GM19452 (cell line): ENCODE data around the gene CMSS1.

ENCODE experiments used
- ATAC-seq: cut with Tn5 transposase; IDR thresholded peaks from one replicate; pipeline ENCODE4 v1.9.1; 2021; ENCODE audit not compliant: unreplicated experiment

Gene CMSS1

GRCh38 chr3:99978221-99978620, 160.6 kb downstream of the CMSS1 start:
- ATAC-seq, result no peak

- ATAC-seq, result no peak
Observed at GRCh38 chr3:99980606-99981005, 162.9 kb downstream of the CMSS1 start.

DNA sequence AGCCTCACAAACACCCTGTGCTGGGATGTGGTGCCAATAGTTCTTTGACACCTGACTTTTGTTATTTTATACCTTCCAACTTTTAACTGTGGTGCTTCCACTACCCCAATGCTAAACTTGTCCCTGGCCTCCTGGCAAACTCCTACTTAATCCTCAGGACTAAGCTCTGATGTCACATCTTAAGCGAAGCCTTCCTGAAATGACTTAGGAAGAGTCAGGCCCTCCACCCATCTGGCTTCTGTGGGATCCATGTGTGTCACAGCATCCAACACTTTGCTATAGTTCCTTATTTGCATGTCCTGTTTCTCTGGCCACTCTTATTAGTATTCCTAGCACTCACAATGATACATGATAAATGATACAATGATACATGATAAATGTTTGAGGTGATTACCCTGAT, 163.5 kb downstream of the CMSS1 start:
- ATAC-seq, result no peak

DNA sequence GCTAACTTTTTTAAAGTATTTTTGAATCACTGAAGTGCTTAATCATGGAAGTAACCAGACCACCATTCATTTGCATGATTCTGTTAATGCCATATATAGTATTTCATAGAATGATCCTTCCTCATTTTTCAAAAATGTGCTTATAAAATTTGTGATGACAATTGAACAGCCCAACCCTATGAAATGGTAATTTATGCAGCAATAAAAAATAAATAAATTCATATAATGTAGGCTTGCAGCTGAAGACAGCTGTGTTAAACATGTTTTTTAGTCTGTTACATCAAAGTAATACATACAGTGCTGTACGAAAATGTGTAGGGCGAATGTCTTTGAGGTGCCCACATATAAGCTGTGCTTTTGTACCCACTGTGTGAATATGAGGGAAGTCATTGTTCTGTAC, 165.0 kb downstream of the CMSS1 start:
- ATAC-seq, result no peak

- ATAC-seq, result no peak
Observed at GRCh38 chr3:99984139-99984538, 166.5 kb downstream of the CMSS1 start.

DNA sequence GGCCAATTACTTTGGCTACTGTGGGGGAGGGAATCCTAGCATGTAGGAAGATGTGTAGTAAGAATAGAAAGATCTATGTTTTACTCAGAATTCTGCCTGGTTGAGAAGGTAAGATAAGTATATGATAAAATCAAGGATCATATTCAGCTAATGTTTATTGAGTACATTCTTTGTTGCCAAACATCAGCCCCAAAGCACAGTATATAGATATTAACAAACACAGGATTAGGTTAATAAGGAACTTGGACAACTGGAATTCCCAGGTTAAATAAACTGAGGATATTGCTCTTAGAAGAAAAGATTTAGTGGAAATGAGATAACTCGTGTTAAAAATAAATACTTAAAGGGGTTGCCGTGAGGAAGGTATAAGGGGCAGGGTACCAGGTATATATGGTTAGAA, 167.0 kb downstream of the CMSS1 start:
- no peak for ATAC-seq

DNA sequence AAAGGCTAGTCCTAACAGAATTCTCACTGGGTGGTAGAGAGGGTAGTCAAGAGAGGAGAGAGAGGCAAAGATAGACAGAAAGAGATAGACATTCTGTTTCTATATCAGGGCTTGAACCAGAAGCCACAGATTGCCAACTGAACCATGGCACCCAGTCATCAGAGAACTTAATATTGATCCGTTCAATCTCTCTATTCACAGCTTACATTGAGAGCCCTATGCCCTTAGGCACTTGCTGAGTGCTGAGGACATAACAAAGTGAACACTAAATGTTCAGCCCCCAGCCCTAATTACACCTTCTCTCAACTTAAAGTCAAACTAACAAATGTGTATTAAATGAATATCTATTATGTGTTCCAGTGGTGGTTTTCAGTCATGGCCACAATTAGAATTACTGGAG, 172.5 kb downstream of the CMSS1 start:
- ATAC-seq, result no peak

DNA sequence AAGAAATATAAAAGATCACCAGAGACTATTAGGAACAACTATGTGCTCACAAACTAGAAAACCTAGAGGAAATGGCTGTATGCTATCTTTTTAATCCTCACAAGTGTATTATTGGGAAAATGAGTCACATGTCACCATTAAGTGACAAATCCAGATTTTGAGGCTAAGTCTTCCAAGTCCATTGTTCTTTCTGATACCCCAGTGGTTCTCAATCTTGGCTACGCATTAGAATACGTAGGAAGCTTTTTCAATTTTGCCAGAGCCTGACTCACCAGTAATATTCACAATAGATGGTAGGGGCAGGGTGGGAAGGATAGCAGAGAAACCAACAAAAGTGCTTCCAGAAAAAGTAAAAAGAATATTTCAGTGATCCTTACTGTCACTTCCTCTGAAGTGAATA, 179.6 kb downstream of the CMSS1 start:
- no peak for ATAC-seq

DNA sequence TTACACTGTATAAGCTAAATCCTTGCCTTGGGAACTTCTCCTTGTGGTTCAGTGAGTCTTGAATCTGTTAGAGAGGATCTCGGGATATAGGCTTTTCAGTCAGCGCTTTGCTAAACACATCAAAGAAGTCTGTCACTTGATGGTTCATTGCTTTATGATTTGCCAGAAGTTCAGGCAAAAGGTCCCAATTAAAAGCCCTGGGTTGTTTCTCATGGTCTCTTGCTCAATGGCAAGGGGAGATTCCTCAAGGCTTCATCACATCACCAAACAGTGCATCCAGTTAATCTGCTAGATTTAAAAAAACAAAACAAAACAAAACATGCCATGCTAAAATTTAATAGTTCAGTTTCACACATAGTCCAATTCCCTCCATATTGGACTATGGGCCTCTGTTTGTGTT, 181.9 kb downstream of the CMSS1 start:
- ATAC-seq, result no peak

- ATAC-seq, result no peak
Observed at GRCh38 chr3:100001083-100001482, 183.4 kb downstream of the CMSS1 start.

DNA sequence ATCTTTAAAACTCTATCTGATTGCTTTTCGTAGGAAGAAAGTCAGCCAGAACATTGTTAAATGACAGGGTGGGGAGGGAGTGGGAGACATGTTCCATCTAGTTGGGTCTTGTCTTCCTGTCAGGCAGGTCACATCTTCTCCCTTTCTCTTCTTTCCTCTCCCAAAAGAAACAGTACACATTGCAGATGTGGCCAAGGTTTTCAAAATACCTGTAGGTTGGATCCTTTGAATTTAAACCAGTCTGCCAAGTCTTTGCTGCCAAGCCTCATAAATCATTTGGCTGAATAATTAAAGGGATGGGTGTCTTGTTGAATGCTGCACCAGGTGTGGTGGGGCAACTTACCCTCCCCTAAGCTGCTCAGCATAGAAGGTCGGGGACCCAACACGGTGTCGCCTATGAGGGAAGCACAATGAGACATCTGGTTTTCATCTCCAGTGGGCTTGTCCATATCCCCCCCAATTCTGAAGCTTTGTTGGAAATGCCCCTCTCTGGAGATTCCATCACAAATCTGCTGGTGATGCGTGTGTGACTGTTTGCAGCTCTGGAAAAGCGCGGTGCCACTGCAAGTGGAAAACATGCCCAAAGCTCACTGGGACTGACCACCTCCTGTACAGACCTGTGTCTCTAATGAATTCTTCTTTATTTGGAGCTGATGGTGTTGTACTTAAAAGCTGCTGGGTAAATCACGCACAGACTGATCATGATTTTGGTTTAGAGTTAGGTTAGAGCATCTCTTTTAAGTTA, 184.0 kb downstream of the CMSS1 start:
- ATAC-seq, result no peak

DNA sequence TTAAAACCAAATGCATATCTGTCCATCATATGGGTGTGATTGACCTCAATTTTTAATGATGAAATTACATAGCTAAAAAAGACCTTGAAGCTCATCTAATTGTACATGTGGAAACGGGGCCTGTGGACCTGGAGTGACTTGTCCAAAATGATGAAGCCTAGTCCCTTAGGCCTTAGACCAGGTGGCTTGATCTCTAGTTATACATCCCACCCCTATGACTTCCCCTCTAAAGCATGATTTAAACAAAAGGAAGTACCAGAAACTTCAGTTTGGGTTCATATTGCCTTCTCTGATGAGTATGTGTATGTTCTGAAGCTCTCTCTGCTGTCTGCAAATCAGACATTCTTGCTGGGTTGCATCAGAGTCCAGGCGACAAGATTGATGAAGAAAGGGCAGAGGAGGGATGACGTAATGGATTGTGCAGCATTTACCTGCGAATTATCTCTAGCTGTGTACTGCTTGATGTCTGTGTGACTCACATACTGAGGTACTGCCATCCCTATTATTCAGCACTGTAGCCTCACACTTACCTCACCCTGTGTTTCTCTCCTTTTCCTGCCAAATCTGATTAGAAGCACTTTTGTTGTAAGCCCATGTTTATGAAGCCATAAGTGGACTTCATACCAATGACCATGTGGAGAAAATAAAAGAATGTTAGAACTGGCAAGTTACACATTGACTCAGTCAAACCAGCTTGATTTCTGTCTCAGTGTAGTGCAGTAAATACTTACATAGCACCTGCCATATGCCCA, 185.1 kb downstream of the CMSS1 start:
- no peak for ATAC-seq

DNA sequence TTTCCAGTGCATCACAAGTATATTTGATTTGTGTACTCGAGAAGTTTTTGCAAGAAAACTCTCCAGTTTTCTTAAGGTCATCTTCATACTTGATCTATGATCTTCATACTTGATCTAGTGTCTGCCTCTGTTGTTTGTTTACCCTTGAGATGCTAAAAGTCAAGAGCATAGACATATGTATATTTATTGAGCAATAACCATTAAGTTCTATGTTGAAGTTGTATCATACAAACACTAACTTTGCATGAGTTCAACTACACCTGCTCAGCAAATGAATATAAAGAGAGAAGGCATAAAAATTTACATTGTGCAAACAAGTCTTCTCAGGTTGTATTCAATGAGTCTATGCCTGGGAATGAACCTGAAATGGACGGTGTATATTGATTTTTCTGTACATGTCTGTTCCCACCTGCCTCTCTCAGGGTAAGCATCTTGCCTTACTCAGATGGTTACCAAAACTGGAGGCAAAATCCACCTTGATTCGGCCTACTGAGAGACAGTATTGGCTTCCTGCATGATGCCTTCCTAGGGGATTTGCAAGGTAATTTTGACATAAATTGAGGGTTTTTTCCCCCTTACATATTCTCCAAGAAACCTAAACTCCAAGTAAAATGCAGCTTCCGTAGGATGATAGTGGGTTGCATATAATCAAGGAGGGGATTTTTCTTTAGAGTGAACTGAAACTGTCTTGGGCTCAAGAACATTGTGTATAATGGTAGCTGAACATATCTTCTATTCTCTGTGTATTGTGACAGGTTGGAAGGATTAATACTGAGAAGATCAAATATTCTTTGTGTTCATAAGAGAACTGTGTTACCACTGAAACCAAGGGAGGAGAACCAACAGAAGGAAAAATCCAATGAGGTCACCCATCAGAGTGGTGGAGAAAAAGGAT, 186.2 kb downstream of the CMSS1 start:
- ATAC-seq, result no peak

DNA sequence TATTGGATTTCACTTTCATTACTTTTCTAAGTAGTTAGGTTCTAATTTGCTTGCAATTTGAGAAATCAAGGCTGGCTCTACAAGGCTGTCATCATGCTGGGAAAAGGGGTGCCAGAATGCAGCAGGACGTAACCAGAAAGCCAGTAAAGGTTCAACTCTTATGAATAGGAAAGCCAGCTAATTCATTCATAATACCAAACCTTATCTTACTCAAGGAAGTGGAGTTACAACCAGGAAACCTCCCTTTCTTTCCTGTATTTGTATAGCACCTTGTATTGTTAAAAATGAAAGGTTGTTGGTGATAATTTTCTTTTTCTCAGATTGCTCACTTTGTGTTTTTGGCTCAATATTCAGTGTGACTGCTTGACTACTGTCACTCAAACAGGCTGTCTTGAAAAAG, 187.3 kb downstream of the CMSS1 start:
- no peak for ATAC-seq

DNA sequence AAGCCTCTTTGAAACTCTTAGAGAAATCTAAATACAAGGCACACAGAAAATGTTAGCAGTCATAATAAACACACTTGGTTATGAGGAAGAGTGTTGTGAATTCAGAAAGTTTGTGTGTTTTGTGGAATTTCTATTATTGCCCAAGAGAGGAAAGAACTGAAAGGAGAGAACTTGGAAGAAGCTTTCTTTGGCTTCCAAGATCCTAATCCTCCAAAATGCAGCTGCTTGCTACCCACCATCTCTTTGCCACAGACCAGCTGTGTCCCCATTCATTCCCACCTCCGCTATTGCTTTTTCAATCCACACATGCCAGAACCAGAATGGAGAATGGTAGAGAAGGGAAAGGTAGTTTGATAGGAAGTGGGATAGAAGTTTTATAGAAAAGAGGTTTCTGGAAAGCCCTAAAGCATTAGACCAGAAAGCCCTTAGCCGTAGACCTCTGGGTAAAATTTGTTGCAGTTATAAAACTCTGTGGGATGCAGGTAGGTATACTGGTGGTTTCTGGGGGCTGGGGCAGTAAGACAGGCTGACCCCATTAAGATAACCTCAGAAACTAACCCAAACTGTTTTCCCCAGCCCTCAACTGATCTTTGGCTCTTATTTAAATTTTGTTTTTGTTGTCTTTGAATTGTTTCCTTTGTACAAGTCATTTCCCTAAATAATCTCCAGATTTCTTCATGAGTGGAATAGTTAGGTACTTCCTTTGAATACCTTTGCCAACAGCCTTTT, 188.2 kb downstream of the CMSS1 start:
- no peak for ATAC-seq

- ATAC-seq, result no peak
Observed at GRCh38 chr3:100006570-100007271, 189.1 kb downstream of the CMSS1 start.

- ATAC-seq, result no peak
Observed at GRCh38 chr3:100007313-100007712, 189.7 kb downstream of the CMSS1 start.

DNA sequence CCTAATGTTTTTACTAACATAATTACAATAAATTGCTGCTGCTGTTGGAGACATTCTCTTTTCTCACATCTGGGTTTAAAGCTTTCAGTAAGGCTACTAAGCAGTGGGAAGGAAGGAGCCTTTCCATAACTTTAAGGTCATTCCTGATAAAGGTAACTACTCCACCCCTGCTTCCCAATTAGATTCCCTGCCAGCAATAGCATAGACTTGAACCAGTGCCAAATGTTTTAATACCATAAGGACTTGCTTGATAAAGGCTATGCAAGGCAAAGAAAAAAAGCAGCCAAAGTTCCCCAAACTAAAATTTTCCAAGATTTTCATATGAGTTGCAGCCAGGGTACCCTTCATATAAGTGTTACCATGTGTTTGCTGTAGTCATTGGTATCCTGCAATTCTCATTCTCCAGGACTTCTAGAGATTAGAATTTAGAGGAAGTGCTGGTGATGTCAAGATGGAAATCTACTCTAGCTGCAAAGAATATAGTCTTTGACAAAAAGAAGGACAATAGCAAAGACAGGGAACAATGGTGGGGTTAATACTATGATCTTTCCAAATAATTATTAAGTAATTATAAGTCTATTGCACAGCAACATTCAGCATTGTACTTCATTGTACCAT, 190.5 kb downstream of the CMSS1 start:
- ATAC-seq, result no peak

DNA sequence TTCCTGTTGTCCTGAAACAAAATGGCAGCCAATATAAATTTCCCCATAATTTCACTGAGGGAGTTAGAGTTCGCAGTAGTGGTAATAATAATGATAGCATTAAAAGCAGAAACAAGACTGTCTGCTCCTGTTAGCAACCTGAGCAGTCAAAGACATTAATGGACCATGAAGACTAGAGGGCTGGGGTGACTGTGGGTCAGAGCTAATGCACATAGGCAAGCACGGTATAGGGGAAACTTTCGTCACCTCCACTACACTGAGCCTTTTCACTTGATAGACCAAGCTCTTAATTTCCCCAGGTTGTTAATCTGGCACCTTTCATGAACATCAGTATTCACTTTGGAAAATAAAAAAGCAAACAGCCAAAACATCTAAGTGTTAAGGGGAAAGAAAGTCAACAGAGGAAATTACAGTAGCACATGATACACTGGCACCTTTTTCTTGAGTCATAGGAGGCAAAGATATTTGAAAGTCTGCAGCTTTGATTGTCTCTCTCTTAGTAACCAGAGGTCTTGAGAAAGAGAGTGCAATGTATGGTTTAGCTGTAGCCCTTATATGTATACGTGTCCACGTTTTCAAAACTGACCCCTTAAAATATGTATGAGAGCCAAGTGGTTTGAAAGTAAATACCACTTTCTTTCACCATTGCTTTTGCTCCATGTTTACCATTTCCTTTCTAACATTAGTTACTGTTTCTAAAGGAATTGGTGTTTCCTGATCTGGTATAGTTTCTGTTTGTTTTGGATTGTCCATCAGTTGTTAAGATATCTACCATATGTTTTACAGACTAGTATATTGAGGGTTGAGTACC, 191.8 kb downstream of the CMSS1 start:
- no peak for ATAC-seq
